ENCODE data around the gene DAND5.

DAND5 gene

GRCh38 chr19:12992729-12993128, 23.4 kb downstream of the DAND5 start:
- FAIRE-seq = no peak
- DNase-seq (ENCODE audit: low spot score) = no peak

- DNase-seq (ENCODE audit: low spot score) (no peak), FAIRE-seq (no peak)
Measured at GRCh38 chr19:12993562-12993961, 24.2 kb downstream of the DAND5 start.

GRCh38 chr19:12994701-12995595, 25.6 kb downstream of the DAND5 start, which contains the start of gene NFIX:
Gene NFIX (plus strand): TSS chr19:12995475. CDS start chr19:12995838, 363 bp downstream.
- peak; percentile 50 for DNase-seq (ENCODE audit: low spot score)
- peak; percentile 74 for FAIRE-seq

GRCh38 chr19:12995596-12996405, 26.4 kb downstream of the DAND5 start:
- no peak for FAIRE-seq

GRCh38 chr19:12996406-12997094, 27.2 kb downstream of the DAND5 start:
- no peak for FAIRE-seq
- no peak for DNase-seq (ENCODE audit: low spot score)

More at GRCh38 chr19:12995596-12996405, 26.4 kb downstream of the DAND5 start:
- peak; percentile 41 for DNase-seq (ENCODE audit: low spot score)

- FAIRE-seq = no peak
Measured at GRCh38 chr19:12997179-12997966, 28.0 kb downstream of the DAND5 start.

GRCh38 chr19:12997967-12998940, 28.9 kb downstream of the DAND5 start:
- no peak for FAIRE-seq
- no peak for DNase-seq (ENCODE audit: low spot score)

More at GRCh38 chr19:12997179-12997966, 28.0 kb downstream of the DAND5 start:
- DNase-seq (ENCODE audit: low spot score) = no peak

- no peak for FAIRE-seq
- DNase-seq (ENCODE audit: low spot score) = no peak
Measured at GRCh38 chr19:13001166-13001501, 31.8 kb downstream of the DAND5 start.

GRCh38 chr19:13001502-13002165, 32.3 kb downstream of the DAND5 start:
- DNase-seq (ENCODE audit: low spot score) = no peak
- peak; percentile 66 for FAIRE-seq

GRCh38 chr19:13002166-13002898, 33.0 kb downstream of the DAND5 start:
- DNase-seq (ENCODE audit: low spot score) = no peak

GRCh38 chr19:13003081-13003480, 33.7 kb downstream of the DAND5 start:
- FAIRE-seq (no peak), DNase-seq (ENCODE audit: low spot score) (no peak)

More at GRCh38 chr19:13002166-13002898, 33.0 kb downstream of the DAND5 start:
- no peak for FAIRE-seq

GRCh38 chr19:13004273-13004672, 34.9 kb downstream of the DAND5 start:
- DNase-seq (ENCODE audit: low spot score) (no peak), FAIRE-seq (no peak)

GRCh38 chr19:13005253-13005652, 35.9 kb downstream of the DAND5 start:
- DNase-seq (ENCODE audit: low spot score) (no peak), FAIRE-seq (no peak)

GRCh38 chr19:13005861-13006370, 36.5 kb downstream of the DAND5 start:
- DNase-seq (ENCODE audit: low spot score) = no peak
- no peak for FAIRE-seq

GRCh38 chr19:13006431-13007281, 37.3 kb downstream of the DAND5 start:
- DNase-seq (ENCODE audit: low spot score) (no peak), FAIRE-seq (no peak)

GRCh38 chr19:13007292-13008045, 38.1 kb downstream of the DAND5 start:
- DNase-seq (ENCODE audit: low spot score) (no peak), FAIRE-seq (no peak)
